Caco-2 (cell line): ENCODE data around the gene C5orf63. TPM values are rescaled to one million over a fixed set of nuclear protein-coding genes. Genes with fewer than 3 reads are reported as not detected.
"Not testable (repeated sequence)": the region's sequence is repeated elsewhere in the genome, so short reads cannot be mapped to it uniquely, and the experiment has no call there.

Experiments
- BruUV-seq: library from RNA; stranded (reverse); fragments of 400-500 nt; replicated peaks from 2 replicates; lab custom pipeline; 2021; lab: Mats Ljungman, UMichigan
- CTCF ChIA-PET: fragments of 300-600 bp; sonication (Branson Sonifier 250); formaldehyde crosslinking; loops from one replicate; lab custom pipeline; 2022; ENCODE audit warnings: antibody characterized with exemption; lab: Charles Lee
- POLR2A ChIA-PET: fragments of 300-600 bp; sonication (Branson Sonifier 250); formaldehyde crosslinking; loops from one replicate; lab custom pipeline; 2022; ENCODE audit warnings: antibody characterized with exemption; lab: Charles Lee
- DNase-seq, 2 experiments: peaks; one replicate each; pipeline versions ENCODE4 v3.0.0 to v3.0.0-alpha.2; 2020 to 2022
- H3K27me3 ChIP-seq: replicated peaks from 2 replicates; pipeline ENCODE4 v1.6.0; 2011; ENCODE audit warnings: low read length; ENCODE audit not compliant: control insufficient read depth, insufficient read depth
- H3K36me3 ChIP-seq: 2 replicates; pipeline ENCODE4 v1.5.1; 2011; ENCODE audit warnings: low read length; ENCODE audit not compliant: control insufficient read depth, insufficient read depth
- H3K4me1 ChIP-seq: fragments of 250-450 bp; sonication (Bioruptor Pico); 2 replicates; pipeline ENCODE4 v1.5.1; 2020; ENCODE audit warnings: mild to moderate bottlenecking
- H3K4me3 ChIP-seq: 2 replicates; pipeline ENCODE4 v1.5.1; 2011; ENCODE audit warnings: low read depth, mild to moderate bottlenecking, control low read depth, low read length
- H3K9me3 ChIP-seq: fragments of 250-450 bp; sonication (Bioruptor Pico); 2 replicates; pipeline ENCODE4 v1.5.1; 2020; ENCODE audit warnings: mild to moderate bottlenecking, moderate library complexity
- H3K27ac Mint-ChIP-seq: one replicate; pipeline ENCODE4 v1.8.0; 2022; ENCODE audit warnings: mixed read lengths; ENCODE audit not compliant: unreplicated experiment
- H3K27me3 Mint-ChIP-seq: one replicate; pipeline ENCODE4 v1.8.0; 2022; ENCODE audit warnings: mixed read lengths; ENCODE audit not compliant: insufficient read depth, unreplicated experiment
- H3K36me3 Mint-ChIP-seq: one replicate; pipeline ENCODE4 v1.8.0; 2022; ENCODE audit warnings: mild to moderate bottlenecking, mixed read lengths; ENCODE audit not compliant: insufficient read depth, unreplicated experiment
- H3K4me1 Mint-ChIP-seq: one replicate; pipeline ENCODE4 v1.8.0; 2022; ENCODE audit warnings: low read depth, mixed read lengths; ENCODE audit not compliant: unreplicated experiment
- H3K4me3 Mint-ChIP-seq: one replicate; pipeline ENCODE4 v1.8.0; 2022; ENCODE audit warnings: mild to moderate bottlenecking, moderate library complexity, mixed read lengths; ENCODE audit not compliant: unreplicated experiment
- H3K9me3 Mint-ChIP-seq: one replicate; pipeline ENCODE4 v1.8.0; 2022; ENCODE audit warnings: mixed read lengths; ENCODE audit not compliant: unreplicated experiment
- CTCF ChIP-seq, 2 experiments: fragments of 200-600 bp in 1 of 2; IDR thresholded peaks; 1 replicate in 1 of 2; 2 replicates in 1 of 2; pipeline versions ENCODE4 v1.5.1 to v1.8.0; 2011 to 2022; ENCODE audit warnings: antibody characterized with exemption in 1 of 2, control low read depth in 1 of 2, inconsistent platforms in 1 of 2, low read depth in 1 of 2, low read length in 1 of 2, mild to moderate bottlenecking in 1 of 2, moderate library complexity in 1 of 2; ENCODE audit not compliant: insufficient read depth in 1 of 2, severe bottlenecking in 1 of 2, unreplicated experiment in 1 of 2
- intact Hi-C: fragments of 100-400 bp; cut with micrococcal nuclease; formaldehyde crosslinking; loops from one replicate; pipeline ENCODE4 v1.10.0; 2022; ENCODE audit not compliant: unreplicated experiment
- total RNA-seq: library from RNA; stranded (reverse); gene quantifications from 2 replicates; pipeline ENCODE4 v1.2.3, GENCODE V29; 2022

Gene C5orf63
- total RNA-seq, 1 experiment from 2014 or later, result 10.5 TPM

- Histone ChIP-seq H3K9me3 (no peaks in the 10 kb centered on the region), H3K4me3 (no peak overlapping the region), H3K27me3 (no peaks in the 10 kb centered on the region; the same call in 1 of the 2 replicates), H3K4me1 (no peaks in the 10 kb centered on the region), H3K36me3 (no peaks in the 10 kb centered on the region)
- DNase-seq, result no peak
- Mint-ChIP-seq H3K36me3 (no peaks in the 10 kb centered on the region), H3K9me3 (no peaks in the 10 kb centered on the region), H3K4me1 (peaks cover 11% of the 10 kb centered on the region), H3K27ac (no peak overlapping the region), H3K27me3 (peaks cover 36% of the 10 kb centered on the region), H3K4me3 (no peak overlapping the region)
- ChIA-PET POLR2A (no interaction called here), CTCF (no interaction called here)
- BruUV-seq, result no TSS peak
- intact Hi-C loops, result no loop called here
- TF ChIP-seq CTCF (IDR thresholded peaks at IDR 0.05; ENCODE audit: insufficient read depth in 1 of 2, low read depth in 1 of 2, low read length in 1 of 2, severe bottlenecking in 1 of 2, unreplicated experiment in 1 of 2), result no peak
Measured at GRCh38 chr5:127026166-127026565, 47.1 kb downstream of the C5orf63 start.

- Histone ChIP-seq H3K36me3 (no peaks in the 10 kb centered on the region), H3K4me3 (no peak overlapping the region), H3K27me3 (no peaks in the 10 kb centered on the region; the same call in 1 of the 2 replicates), H3K9me3 (no peaks in the 10 kb centered on the region), H3K4me1 (no peaks in the 10 kb centered on the region)
- no peak for TF ChIP-seq CTCF (IDR thresholded peaks at IDR 0.05; ENCODE audit: insufficient read depth in 1 of 2, low read depth in 1 of 2, low read length in 1 of 2, severe bottlenecking in 1 of 2, unreplicated experiment in 1 of 2)
- Mint-ChIP-seq H3K36me3 (no peaks in the 10 kb centered on the region), H3K27me3 (peaks cover 36% of the 10 kb centered on the region), H3K9me3 (no peaks in the 10 kb centered on the region), H3K4me3 (no peak overlapping the region), H3K4me1 (peaks cover 11% of the 10 kb centered on the region), H3K27ac (no peak overlapping the region)
- no peak for DNase-seq
- intact Hi-C loops, result no loop called here
- ChIA-PET CTCF (interaction anchor here (0.6 kb wide), 1 partner anchor 100 kb away, joined by 4 read pairs; no protein-coding TSS in a partner anchor), POLR2A (no interaction called here)
- BruUV-seq, result no TSS peak
Measured at GRCh38 chr5:127025467-127025866, 47.8 kb downstream of the C5orf63 start.

- no peak overlapping the region for H3K27ac Mint-ChIP-seq
- no peaks in the 10 kb centered on the region for H3K4me1 ChIP-seq
- no peak for DNase-seq
- ChIA-PET CTCF (no interaction called here), POLR2A (no interaction called here)
- intact Hi-C loops, result no loop called here
- no peak overlapping the region for H3K4me3 Mint-ChIP-seq
- peaks cover 11% of the 10 kb centered on the region for H3K4me1 Mint-ChIP-seq
- TF ChIP-seq CTCF (IDR thresholded peaks at IDR 0.05; ENCODE audit: insufficient read depth in 1 of 2, low read depth in 1 of 2, low read length in 1 of 2, severe bottlenecking in 1 of 2, unreplicated experiment in 1 of 2), result no peak
- H3K36me3 Mint-ChIP-seq, result no peaks in the 10 kb centered on the region
- no peaks in the 10 kb centered on the region; the same call in 1 of the 2 replicates for H3K27me3 ChIP-seq
- H3K36me3 ChIP-seq, result no peaks in the 10 kb centered on the region
- no TSS peak for BruUV-seq
- H3K4me3 ChIP-seq, result no peak overlapping the region
- peaks cover 36% of the 10 kb centered on the region for H3K27me3 Mint-ChIP-seq
- H3K9me3 ChIP-seq, result no peaks in the 10 kb centered on the region
- H3K9me3 Mint-ChIP-seq, result no peaks in the 10 kb centered on the region
Measured at GRCh38 chr5:127024821-127025220, 48.5 kb downstream of the C5orf63 start.

- H3K4me1 ChIP-seq, BruUV-seq, H3K9me3 ChIP-seq, H3K4me3 Mint-ChIP-seq, CTCF ChIA-PET, H3K4me1 Mint-ChIP-seq, DNase-seq, H3K4me3 ChIP-seq, H3K36me3 ChIP-seq, H3K27me3 ChIP-seq, H3K36me3 Mint-ChIP-seq, intact Hi-C loops, H3K27ac Mint-ChIP-seq, POLR2A ChIA-PET, H3K9me3 Mint-ChIP-seq: not testable (repeated sequence)
- peaks cover 27% of the 10 kb centered on the region for H3K27me3 Mint-ChIP-seq
Measured at GRCh38 chr5:127023552-127024191, 49.6 kb downstream of the C5orf63 start.
